ENCODE results near the gene ATF6B. TPM values are rescaled to one million over a fixed set of nuclear protein-coding genes. Genes with fewer than 3 reads are reported as not detected.

The ATF6B gene
- total RNA-seq, 2 experiments from 2014 or later, result 72.2 to 75.6 TPM

- POLR2A ChIA-PET, result no interaction called here
- Histone ChIP-seq H3K9me3 (ENCODE audit: control insufficient read depth in 1 of 2, insufficient read depth in 1 of 2, low read length in 2 of 2) (no peaks in the 10 kb centered on the region), H3K36me3 (ENCODE audit: insufficient read depth, low read length) (no peaks in the 10 kb centered on the region), H3K4me1 (ENCODE audit: insufficient read depth, low read length) (peaks cover 10% of the 10 kb centered on the region), H3K27ac (ENCODE audit: low read depth in 1 of 2, low read length in 2 of 2) (no peak overlapping the region), H3K27me3 (ENCODE audit: control insufficient read depth in 1 of 2, insufficient read depth in 2 of 2, low read length in 2 of 2) (peaks cover 17 to 18% of the 10 kb centered on the region in 2 experiments), H3K4me3 (ENCODE audit: low read length) (no peak overlapping the region)
- peaks cover 6% of the 10 kb centered on the region for H3K4me1 Mint-ChIP-seq (ENCODE audit: low read depth)
- H3K27ac Mint-ChIP-seq, result no peak overlapping the region
- TF ChIP-seq CTCF (IDR thresholded peaks at IDR 0.05), result no peak
- CTCF ChIA-PET, result no interaction called here
- H3K9me3 Mint-ChIP-seq, result no peaks in the 10 kb centered on the region
- no peak overlapping the region for H3K4me3 Mint-ChIP-seq
- no peak for DNase-seq
- intact Hi-C loops (cut with DNase I, micrococcal nuclease), result no loop called here
- ATAC-seq (ENCODE audit: poor library complexity), result no peak
- H3K27me3 Mint-ChIP-seq, result peaks cover 24% of the 10 kb centered on the region
- H3K36me3 Mint-ChIP-seq (ENCODE audit: low read depth), result no peaks in the 10 kb centered on the region
Measured at GRCh38 chr6:32082478-32082877, 45.6 kb downstream of the ATF6B start.

- H3K27me3 ChIP-seq (ENCODE audit: control insufficient read depth in 1 of 2, insufficient read depth in 2 of 2, low read length in 2 of 2), result peaks cover 10 to 12% of the 10 kb centered on the region in 2 experiments
- H3K9me3 Mint-ChIP-seq, result no peaks in the 10 kb centered on the region
- no peaks in the 10 kb centered on the region for H3K4me1 ChIP-seq (ENCODE audit: insufficient read depth, low read length)
- ATAC-seq (ENCODE audit: poor library complexity), result no peak
- no peaks in the 10 kb centered on the region for H3K9me3 ChIP-seq (ENCODE audit: control insufficient read depth in 1 of 2, insufficient read depth in 1 of 2, low read length in 2 of 2)
- POLR2A ChIA-PET, result no interaction called here
- H3K4me1 Mint-ChIP-seq (ENCODE audit: low read depth), result no peaks in the 10 kb centered on the region
- no peak for DNase-seq
- peaks cover 17% of the 10 kb centered on the region for H3K27me3 Mint-ChIP-seq
- no peaks in the 10 kb centered on the region for H3K36me3 ChIP-seq (ENCODE audit: insufficient read depth, low read length)
- intact Hi-C loops (cut with DNase I, micrococcal nuclease), result no loop called here
- no peaks in the 10 kb centered on the region for H3K36me3 Mint-ChIP-seq (ENCODE audit: low read depth)
- H3K4me3 Mint-ChIP-seq, result no peak overlapping the region
- CTCF ChIA-PET, result interaction anchor here (0.9 kb wide), 1 partner anchor 22 kb away, joined by 3 read pairs; no protein-coding TSS in a partner anchor
- TF ChIP-seq CTCF (IDR thresholded peaks at IDR 0.05), result no peak
- no peak overlapping the region for H3K27ac ChIP-seq (ENCODE audit: low read depth in 1 of 2, low read length in 2 of 2)
- no peak overlapping the region for H3K27ac Mint-ChIP-seq
- H3K4me3 ChIP-seq (ENCODE audit: low read length), result no peak overlapping the region
Measured at GRCh38 chr6:32081168-32081990, 46.7 kb downstream of the ATF6B start.

- no peaks in the 10 kb centered on the region for H3K36me3 Mint-ChIP-seq (ENCODE audit: low read depth)
- H3K27ac Mint-ChIP-seq, result no peak overlapping the region
- Histone ChIP-seq H3K4me1 (ENCODE audit: insufficient read depth, low read length) (no peaks in the 10 kb centered on the region), H3K9me3 (ENCODE audit: control insufficient read depth in 1 of 2, insufficient read depth in 1 of 2, low read length in 2 of 2) (no peaks in the 10 kb centered on the region), H3K27ac (ENCODE audit: low read depth in 1 of 2, low read length in 2 of 2) (no peak overlapping the region), H3K36me3 (ENCODE audit: insufficient read depth, low read length) (no peaks in the 10 kb centered on the region), H3K4me3 (ENCODE audit: low read length) (no peak overlapping the region), H3K27me3 (ENCODE audit: control insufficient read depth in 1 of 2, insufficient read depth in 2 of 2, low read length in 2 of 2) (peaks cover 0 to 3% of the 10 kb centered on the region in 2 experiments)
- H3K27me3 Mint-ChIP-seq, result peaks cover 2% of the 10 kb centered on the region
- intact Hi-C loops (cut with DNase I, micrococcal nuclease), result no loop called here
- ChIA-PET CTCF (no interaction called here), POLR2A (no interaction called here)
- no peak overlapping the region for H3K4me3 Mint-ChIP-seq
- H3K9me3 Mint-ChIP-seq, result no peaks in the 10 kb centered on the region
- H3K4me1 Mint-ChIP-seq (ENCODE audit: low read depth), result no peaks in the 10 kb centered on the region
- no peak for TF ChIP-seq CTCF (IDR thresholded peaks at IDR 0.05)
- no peak for DNase-seq
- no peak for ATAC-seq (ENCODE audit: poor library complexity)
Measured at GRCh38 chr6:32079566-32080290, 48.3 kb downstream of the ATF6B start.

All from CD4-positive, alpha-beta T cell (primary cell).